ENCODE results near the gene STK17A.
A peak's percentile ranks its signal among the peaks of the same experiment; 100 is the strongest.
"Not testable (repeated sequence)": the region's sequence is repeated elsewhere in the genome, so short reads cannot be mapped to it uniquely, and the experiment has no call there.

The STK17A gene

GRCh38 chr7:43658718-43659548 lies 76.0 kb downstream of the STK17A start:
- no peak for DNase-seq (ENCODE audit: low spot score)

GRCh38 chr7:43659549-43659896 lies 76.6 kb downstream of the STK17A start:
- DNase-seq (ENCODE audit: low spot score), result no peak

GRCh38 chr7:43660141-43660540 lies 77.2 kb downstream of the STK17A start:
- DNase-seq (ENCODE audit: low spot score), result no peak

GRCh38 chr7:43664681-43665080 lies 81.8 kb downstream of the STK17A start:
- peak; percentile 38 for DNase-seq (ENCODE audit: low spot score)

- no peak for DNase-seq (ENCODE audit: low spot score)
Observed at GRCh38 chr7:43666938-43667337, 84.0 kb downstream of the STK17A start.

- no peak for DNase-seq (ENCODE audit: low spot score)
Observed at GRCh38 chr7:43668035-43668434, 85.1 kb downstream of the STK17A start.

- DNase-seq (ENCODE audit: low spot score), result no peak
Observed at GRCh38 chr7:43669286-43670081, 86.6 kb downstream of the STK17A start.

- no peak for DNase-seq (ENCODE audit: low spot score)
Observed at GRCh38 chr7:43671521-43671920, 88.6 kb downstream of the STK17A start.

- DNase-seq (ENCODE audit: low spot score), result not testable (repeated sequence)
Observed at GRCh38 chr7:43673243-43673976, 90.5 kb downstream of the STK17A start.

- no peak for DNase-seq (ENCODE audit: low spot score)
Observed at GRCh38 chr7:43674559-43675436, 91.9 kb downstream of the STK17A start.
